Uterine smooth muscle cell (primary cell): ENCODE measurements around the gene LIMD2. TPM values are rescaled to one million over a fixed set of nuclear protein-coding genes. Genes with fewer than 3 reads are reported as not detected.

ENCODE experiments used
- total RNA-seq: library from RNA; depleted of rRNA; stranded (reverse); fragments of >200 nt; gene quantifications from 2 replicates; pipeline ENCODE4 v1.2.3, GENCODE V29; 2014

The LIMD2 gene
- 2.5 and 2.8 TPM in 2 replicates for total RNA-seq

GRCh38 chr17:63699638-63700527 is at the start of gene LIMD2:
Gene LIMD2, minus strand, starts transcription at chr17:63700125. Its CDS starts 827 bp downstream, at chr17:63699298.

GRCh38 chr17:63741408-63742173 is 41.7 kb upstream of the LIMD2 start, which contains the start of gene STRADA:
Gene STRADA, minus strand, starts transcription at chr17:63741799. Its CDS starts 13,430 bp downstream, at chr17:63728369.

Other genes starting within 250 kb of the LIMD2 start
- gene ACE, start 223.1 kb downstream of the LIMD2 start, total RNA-seq, result 4.6 and 7.6 TPM in 2 replicates
- not detected in 2 replicates for gene KCNH6, start 176.8 kb downstream of the LIMD2 start, total RNA-seq
- gene DCAF7, start 149.6 kb downstream of the LIMD2 start, total RNA-seq, result 15.6 and 23.1 TPM in 2 replicates
- 18.0 and 23.0 TPM in 2 replicates for gene TACO1, start 99.2 kb downstream of the LIMD2 start, total RNA-seq
- gene MAP3K3, start 77.7 kb downstream of the LIMD2 start, total RNA-seq, result 32.1 and 36.3 TPM in 2 replicates
- gene STRADA, start 41.7 kb upstream of the LIMD2 start, total RNA-seq, result 18.8 and 22.4 TPM in 2 replicates
- gene CCDC47, start 73.5 kb upstream of the LIMD2 start, total RNA-seq, result 88.6 and 100 TPM in 2 replicates
- 75.2 and 78.4 TPM in 2 replicates for gene DDX42, start 74.0 kb upstream of the LIMD2 start, total RNA-seq
- 54.9 and 99.6 TPM in 2 replicates for gene PSMC5, start 127.3 kb upstream of the LIMD2 start, total RNA-seq
- 63.1 and 73.0 TPM in 2 replicates for gene FTSJ3, start 127.5 kb upstream of the LIMD2 start, total RNA-seq
- 78.2 and 108 TPM in 2 replicates for gene SMARCD2, start 142.6 kb upstream of the LIMD2 start, total RNA-seq
- gene CSH2, start 173.6 kb upstream of the LIMD2 start, total RNA-seq, result under 0.01 TPM in 1 of 2 replicates, not detected in the other
- not detected in 2 replicates for gene GH2, start 181.8 kb upstream of the LIMD2 start, total RNA-seq
- not detected in 2 replicates for gene CSH1, start 196.4 kb upstream of the LIMD2 start, total RNA-seq
- gene CSHL1, start 211.1 kb upstream of the LIMD2 start, total RNA-seq, result not detected in 2 replicates
- not detected in 2 replicates for gene GH1, start 218.7 kb upstream of the LIMD2 start, total RNA-seq
- 0.12 TPM in 1 of 2 replicates, not detected in the other for gene CD79B, start 232.2 kb upstream of the LIMD2 start, total RNA-seq